ENCODE results near the gene NFIB. TPM values are rescaled to one million over a fixed set of nuclear protein-coding genes. Genes with fewer than 3 reads are reported as not detected.
A peak's percentile ranks its signal among the peaks of the same experiment; 100 is the strongest.

Gene NFIB
- total RNA-seq, 1 donor from 2014 or later, result 116 TPM

GRCh38 chr9:14214693-14215092 lies 99.2 kb downstream of the NFIB start:
- DNase-seq (ENCODE audit: low spot score), result no peak

- DNase-seq (ENCODE audit: low spot score), result no peak
Observed at GRCh38 chr9:14214065-14214684, 99.8 kb downstream of the NFIB start.

DNA sequence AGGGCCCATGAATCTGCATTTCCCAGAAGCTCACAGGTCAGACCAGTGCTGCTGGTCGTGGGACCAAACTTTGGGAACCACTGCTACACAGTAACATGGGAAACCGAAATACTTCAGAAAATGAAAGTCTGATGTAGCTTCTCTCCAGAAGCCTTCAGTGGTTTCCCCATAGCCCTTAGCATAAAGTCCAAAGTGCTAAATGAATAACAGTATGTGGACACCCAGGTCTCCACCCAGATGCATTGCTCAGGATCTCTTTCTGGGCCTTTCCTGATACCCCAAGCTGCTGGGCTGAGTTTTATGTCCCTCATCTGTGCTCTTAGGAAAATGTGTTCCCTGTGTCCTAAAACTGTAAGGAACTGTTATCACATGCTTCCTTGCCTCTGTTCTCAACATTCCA lies 100.4 kb downstream of the NFIB start:
- no peak for DNase-seq (ENCODE audit: low spot score)

GRCh38 chr9:14212697-14213420 lies 101.1 kb downstream of the NFIB start:
- DNase-seq (ENCODE audit: low spot score), result no peak

GRCh38 chr9:14212077-14212476 lies 101.9 kb downstream of the NFIB start:
- no peak for DNase-seq (ENCODE audit: low spot score)

- no peak for DNase-seq (ENCODE audit: low spot score)
Observed at GRCh38 chr9:14211564-14211963, 102.4 kb downstream of the NFIB start.

GRCh38 chr9:14210428-14210827 lies 103.5 kb downstream of the NFIB start:
- no peak for DNase-seq (ENCODE audit: low spot score)

DNA sequence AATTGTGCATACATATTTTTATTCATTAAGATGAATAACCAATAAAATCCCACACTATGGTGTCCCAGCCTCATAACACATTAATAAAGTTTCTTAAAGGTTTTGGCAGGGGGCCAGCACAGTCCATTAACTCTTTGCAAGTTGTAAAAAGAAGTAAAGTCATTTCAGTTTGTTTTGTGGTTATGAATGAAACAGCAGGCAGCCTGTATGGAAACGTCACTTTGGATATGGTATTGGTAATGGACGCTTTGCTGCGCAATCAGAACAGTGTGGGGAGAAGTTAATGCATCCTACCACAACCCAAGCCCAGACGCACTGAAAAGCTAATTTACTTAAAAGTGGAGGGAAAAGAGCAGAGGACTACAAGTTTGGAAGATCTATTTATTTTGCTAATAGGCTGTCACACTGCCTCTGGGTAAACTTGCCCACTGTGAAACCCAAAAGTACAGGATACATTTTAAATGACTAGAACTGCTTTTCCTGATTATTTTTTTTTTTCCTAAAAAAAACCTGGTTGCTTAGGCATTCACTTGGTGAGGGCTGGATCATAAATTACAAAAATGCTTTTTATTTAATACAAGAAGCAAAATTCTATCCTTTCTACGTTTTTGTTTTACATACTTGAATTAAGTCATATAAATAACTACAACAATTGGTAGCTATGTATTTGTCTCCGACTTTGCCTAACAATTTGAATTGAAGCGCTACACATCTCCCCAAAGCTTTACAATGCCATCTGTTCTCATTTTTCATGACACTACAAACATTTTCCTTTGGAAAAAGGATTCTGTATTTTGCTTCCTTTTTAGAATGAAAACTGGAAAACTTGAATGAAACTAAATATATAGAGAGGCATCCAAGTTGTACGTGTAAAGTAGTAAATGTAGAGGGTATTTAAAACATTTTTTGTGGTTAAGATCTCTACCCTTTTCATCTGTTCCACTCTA lies 104.3 kb downstream of the NFIB start:
- DNase-seq (ENCODE audit: low spot score), result no peak

GRCh38 chr9:14207352-14207995 lies 106.5 kb downstream of the NFIB start:
- no peak for DNase-seq (ENCODE audit: low spot score)

DNA sequence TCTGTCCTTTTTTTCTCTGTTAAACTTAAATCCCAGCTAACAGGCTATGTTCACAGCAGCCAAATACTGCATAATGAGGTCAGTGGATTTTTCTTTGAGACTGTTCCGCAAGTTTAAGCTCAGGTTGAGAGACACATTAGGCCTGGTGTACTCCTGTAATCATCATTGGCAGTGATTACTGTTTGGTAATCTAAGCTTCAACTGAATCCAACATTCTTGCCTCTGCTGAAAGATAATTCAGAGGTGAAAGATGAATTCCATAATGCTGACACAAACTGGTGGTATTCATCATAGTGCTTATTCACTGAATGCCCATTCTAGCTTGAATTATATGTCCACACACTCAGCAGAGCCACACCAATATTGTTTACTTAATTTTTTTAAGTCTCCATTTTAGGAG lies 108.5 kb downstream of the NFIB start:
- no peak for DNase-seq (ENCODE audit: low spot score)

DNA sequence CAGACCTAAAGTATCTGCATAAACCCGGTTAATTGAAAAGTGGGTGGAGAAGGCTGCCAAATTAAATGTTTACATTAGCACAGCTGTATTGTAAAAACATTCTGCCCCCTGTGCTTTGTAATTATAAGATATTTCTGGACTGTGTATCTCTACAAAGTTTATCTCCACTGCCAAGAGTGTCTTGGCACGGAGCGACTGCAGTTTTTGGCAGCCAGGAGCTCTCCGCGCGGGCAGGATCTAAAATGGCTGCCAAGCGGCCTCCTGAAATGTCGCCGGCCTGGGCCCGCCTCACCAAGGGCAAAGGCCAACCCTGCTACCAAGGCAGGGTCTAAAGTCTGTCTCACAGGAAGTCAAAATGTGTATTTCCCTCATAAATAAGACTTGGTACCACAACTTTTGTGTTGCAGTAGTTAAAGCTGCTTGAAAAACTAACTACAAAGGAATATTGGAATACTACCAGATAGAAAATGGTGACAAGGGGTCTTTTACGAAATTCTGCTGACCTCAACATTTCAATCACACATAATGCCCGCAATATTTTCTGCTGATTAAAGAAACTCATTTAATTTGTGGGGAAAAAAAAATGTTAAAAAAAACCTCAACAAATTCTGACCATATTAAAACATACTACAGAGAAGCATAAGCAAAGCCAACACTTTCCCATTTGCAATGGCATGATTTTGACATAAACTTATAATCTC lies 110.4 kb downstream of the NFIB start:
- peak; percentile 75 for DNase-seq (ENCODE audit: low spot score)

DNA sequence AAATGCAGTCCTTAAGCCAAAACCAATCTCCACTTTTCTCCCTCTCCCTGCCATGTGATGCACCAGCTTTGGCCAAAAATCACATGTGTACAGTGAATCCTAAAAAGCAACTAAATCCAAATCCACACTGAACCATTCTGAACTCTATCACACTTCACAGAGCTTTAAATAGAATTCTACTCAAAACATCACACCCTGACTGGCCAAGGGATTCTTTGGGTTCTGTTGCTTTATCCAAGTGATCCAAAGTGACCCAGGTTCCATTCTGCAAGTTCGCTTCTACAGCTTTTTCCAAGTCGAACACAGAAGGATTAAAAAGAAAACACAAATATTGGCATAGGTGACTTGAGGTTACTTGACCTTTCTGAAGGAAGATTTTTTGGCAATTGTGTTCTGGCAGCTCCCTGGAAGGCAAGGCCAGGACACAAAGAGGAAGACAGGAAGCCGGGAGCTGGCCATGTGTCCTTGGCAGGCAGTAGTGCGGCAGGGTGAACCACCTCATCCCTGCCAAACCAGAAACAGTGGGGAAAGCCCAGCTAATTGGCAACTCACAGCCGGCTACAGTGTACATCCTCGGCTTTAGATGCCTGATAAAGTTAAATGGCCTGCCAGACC lies 115.0 kb downstream of the NFIB start:
- DNase-seq (ENCODE audit: low spot score), result peak; percentile 62

- DNase-seq (ENCODE audit: low spot score), result no peak
Observed at GRCh38 chr9:14198047-14198840, 115.7 kb downstream of the NFIB start.

- DNase-seq (ENCODE audit: low spot score), result no peak
Observed at GRCh38 chr9:14197325-14197858, 116.5 kb downstream of the NFIB start.

GRCh38 chr9:14193328-14193990 lies 120.5 kb downstream of the NFIB start:
- DNase-seq (ENCODE audit: low spot score), result no peak

DNA sequence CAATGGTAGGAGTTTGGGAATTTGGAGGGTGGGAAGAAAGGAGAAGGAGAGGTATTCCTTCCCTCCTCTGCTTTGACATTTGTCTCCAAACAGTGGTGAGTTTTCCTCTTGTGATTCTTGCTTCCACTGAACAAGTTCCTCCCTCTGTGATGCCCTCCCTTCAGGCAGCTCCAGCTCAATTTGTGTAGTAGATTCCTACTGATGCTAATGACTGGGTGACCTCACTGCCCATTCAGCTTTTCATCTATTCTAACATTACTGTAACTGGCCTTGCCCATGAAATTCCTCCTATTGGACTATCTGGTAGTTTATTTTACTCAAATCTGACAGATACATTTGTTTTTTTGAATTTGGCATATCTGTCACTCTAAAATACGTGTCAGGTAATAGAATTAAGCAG lies 121.4 kb downstream of the NFIB start:
- DNase-seq (ENCODE audit: low spot score), result no peak

DNA sequence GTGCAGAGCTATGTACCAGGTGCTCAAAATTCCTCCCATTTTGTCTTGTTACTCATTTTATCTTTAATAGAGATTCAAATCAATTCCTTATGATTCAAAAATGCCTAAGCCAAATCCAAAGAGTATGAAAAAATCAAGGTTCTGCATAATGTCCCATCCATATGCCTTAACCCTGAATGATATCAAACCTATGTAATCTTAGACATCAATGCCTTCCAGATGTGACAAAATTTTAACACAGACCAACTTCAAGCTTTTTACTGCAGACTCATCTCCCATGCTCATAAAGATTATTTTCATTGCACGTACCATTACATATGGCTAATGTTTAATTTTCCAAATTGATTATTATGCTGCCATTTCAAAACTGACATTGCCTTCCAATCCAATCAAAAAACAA lies 122.4 kb downstream of the NFIB start:
- DNase-seq (ENCODE audit: low spot score), result no peak

DNA sequence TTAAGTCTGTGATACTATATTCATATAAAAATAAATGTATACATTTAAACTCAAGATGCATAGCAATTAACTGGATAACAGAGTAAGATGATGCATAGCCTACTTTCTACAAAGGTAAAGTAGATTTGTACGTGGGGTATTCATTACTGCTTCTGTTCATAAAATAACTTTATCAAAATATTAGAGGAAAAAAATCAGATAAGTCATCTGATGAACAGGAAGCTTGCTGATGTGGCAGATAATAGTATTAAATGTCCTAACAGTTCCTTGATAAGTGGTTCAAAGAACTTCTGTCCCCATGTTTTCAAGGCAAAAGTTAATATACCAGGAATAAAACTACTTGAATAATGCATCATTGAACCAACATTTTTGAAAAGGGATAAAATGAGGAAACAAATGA lies 123.7 kb downstream of the NFIB start:
- no peak for DNase-seq (ENCODE audit: low spot score)

DNA sequence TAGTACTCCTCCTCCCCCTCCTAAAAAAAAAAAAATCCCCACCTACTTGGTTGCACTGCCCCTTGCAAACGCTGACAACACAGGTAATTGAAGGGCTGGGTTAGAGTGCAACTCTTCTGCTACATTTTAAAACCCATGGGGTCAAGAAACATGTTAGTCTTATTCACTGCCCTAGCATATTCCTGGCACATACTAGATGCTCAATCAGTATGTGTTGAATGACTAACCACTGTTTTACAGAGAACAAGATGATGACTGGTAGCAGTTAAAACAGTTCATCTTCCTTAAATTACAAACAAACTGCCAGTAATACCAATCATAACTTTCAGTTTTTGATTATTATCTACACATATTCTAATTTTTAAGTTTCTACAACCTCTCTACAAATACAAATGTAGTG lies 124.4 kb downstream of the NFIB start:
- no peak for DNase-seq (ENCODE audit: low spot score)
